ENCODE data around the gene TLL1.

Gene TLL1

GRCh38 chr4:165905405-165906027 is 32.5 kb downstream of the TLL1 start:
- DNase-seq = no peak

- DNase-seq = no peak
Measured at GRCh38 chr4:165906272-165906671, 33.2 kb downstream of the TLL1 start.

GRCh38 chr4:165909947-165910346 is 36.9 kb downstream of the TLL1 start:
- DNase-seq = no peak

- DNase-seq = no peak
Measured at GRCh38 chr4:165915215-165915614, 42.2 kb downstream of the TLL1 start.

GRCh38 chr4:165921546-165921945 is 48.5 kb downstream of the TLL1 start:
- no peak for DNase-seq

GRCh38 chr4:165922747-165923146 is 49.7 kb downstream of the TLL1 start:
- DNase-seq = no peak

- DNase-seq = no peak
Measured at GRCh38 chr4:165926307-165926706, 53.3 kb downstream of the TLL1 start.

GRCh38 chr4:165927366-165927765 is 54.3 kb downstream of the TLL1 start:
- DNase-seq = no peak

- no peak for DNase-seq
Measured at GRCh38 chr4:165927815-165928214, 54.8 kb downstream of the TLL1 start.

GRCh38 chr4:165928601-165929000 is 55.6 kb downstream of the TLL1 start:
- no peak for DNase-seq

GRCh38 chr4:165929662-165930061 is 56.6 kb downstream of the TLL1 start:
- DNase-seq = no peak

- no peak for DNase-seq
Measured at GRCh38 chr4:165931741-165932140, 58.7 kb downstream of the TLL1 start.

GRCh38 chr4:165944900-165945299 is 71.9 kb downstream of the TLL1 start:
- no peak for DNase-seq

- DNase-seq = no peak
Measured at GRCh38 chr4:165945991-165946390, 73.0 kb downstream of the TLL1 start.

GRCh38 chr4:165947019-165947418 is 74.0 kb downstream of the TLL1 start:
- no peak for DNase-seq

GRCh38 chr4:165953181-165953580 is 80.1 kb downstream of the TLL1 start:
- DNase-seq = no peak

- DNase-seq = no peak
Measured at GRCh38 chr4:165963621-165964020, 90.6 kb downstream of the TLL1 start.

GRCh38 chr4:165964591-165964990 is 91.6 kb downstream of the TLL1 start:
- DNase-seq = no peak

GRCh38 chr4:165965503-165965902 is 92.5 kb downstream of the TLL1 start:
- DNase-seq = no peak

GRCh38 chr4:165966833-165967232 is 93.8 kb downstream of the TLL1 start:
- DNase-seq = no peak

GRCh38 chr4:165967486-165967885 is 94.4 kb downstream of the TLL1 start:
- no peak for DNase-seq

GRCh38 chr4:165970703-165971420 is 97.8 kb downstream of the TLL1 start:
- DNase-seq = no peak

GRCh38 chr4:165971446-165971845 is 98.4 kb downstream of the TLL1 start:
- no peak for DNase-seq

- no peak for DNase-seq
Measured at GRCh38 chr4:165971933-165972332, 98.9 kb downstream of the TLL1 start.

GRCh38 chr4:165972747-165973146 is 99.7 kb downstream of the TLL1 start:
- no peak for DNase-seq
